ENCODE data around the gene AP5Z1.
A peak's percentile ranks its signal among the peaks of the same experiment; 100 is the strongest.

AP5Z1 gene

DNA sequence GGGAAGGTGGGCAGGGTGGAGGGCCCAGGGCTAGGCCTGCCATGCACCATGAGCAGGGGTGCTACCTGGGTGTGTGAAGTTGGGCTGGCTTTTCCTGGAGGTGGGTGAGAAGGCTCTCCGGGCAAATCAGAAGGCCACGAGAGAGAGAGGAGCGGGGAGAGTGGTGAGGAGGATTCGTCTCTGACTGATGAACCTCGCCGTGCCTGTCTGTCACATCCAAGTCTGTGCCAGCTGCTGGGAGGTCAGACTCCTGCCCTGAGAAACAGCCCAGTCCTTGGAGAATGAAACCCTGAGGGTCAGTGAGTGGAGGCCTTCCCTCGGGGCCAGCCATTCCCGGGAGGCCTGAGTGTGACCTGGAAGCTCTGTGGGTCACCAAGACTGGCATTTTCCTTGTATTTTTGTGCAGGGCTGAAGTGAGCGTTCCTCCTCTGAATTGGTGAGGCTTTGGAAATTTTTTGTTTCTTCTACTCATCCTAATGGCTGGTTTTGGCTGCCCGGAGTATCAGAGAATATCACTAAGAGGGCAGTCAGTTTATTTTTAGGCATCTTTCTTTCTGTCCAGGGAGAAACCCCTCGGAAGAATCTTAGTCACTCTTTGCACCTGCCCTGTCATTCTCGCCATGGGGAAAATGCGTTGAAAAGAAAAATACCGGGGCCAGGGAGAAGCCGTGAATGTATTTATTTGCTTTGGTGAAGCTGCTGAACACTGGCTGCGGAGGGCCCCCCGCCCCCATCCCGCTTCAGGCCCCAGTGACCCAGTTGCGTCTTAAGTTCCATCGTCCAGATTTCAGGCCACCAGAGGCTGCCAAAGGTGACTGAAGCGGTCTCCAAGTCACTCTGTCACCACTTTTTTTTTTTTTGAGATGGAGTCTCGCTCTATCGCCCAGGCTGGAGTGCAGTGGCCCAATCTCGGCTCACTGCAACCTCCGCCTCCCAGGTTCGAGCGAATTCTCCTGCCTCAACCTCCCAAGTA lies 6.5 kb upstream of the AP5Z1 start:
- no peak for DNase-seq

DNA sequence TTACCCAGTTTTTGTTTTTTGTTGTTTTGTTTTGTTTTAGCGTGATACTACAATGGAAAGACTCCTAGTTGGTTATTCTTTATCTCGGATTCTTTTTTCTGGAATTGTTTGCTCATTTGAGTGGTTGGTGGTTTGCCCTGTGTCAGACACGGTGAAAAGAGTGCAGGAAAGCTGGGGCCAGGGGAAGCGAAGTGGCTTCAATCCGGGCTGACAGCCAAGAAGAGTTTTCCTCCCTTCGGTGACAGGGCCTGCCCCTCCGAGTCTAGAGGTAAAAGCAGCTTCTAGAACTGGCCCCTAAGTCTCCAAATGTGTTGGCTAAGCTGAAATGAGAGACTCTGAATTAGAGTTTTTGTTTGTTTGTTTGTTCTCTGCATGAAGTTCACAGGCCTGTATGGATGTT lies 5.7 kb upstream of the AP5Z1 start:
- no peak for DNase-seq

DNA sequence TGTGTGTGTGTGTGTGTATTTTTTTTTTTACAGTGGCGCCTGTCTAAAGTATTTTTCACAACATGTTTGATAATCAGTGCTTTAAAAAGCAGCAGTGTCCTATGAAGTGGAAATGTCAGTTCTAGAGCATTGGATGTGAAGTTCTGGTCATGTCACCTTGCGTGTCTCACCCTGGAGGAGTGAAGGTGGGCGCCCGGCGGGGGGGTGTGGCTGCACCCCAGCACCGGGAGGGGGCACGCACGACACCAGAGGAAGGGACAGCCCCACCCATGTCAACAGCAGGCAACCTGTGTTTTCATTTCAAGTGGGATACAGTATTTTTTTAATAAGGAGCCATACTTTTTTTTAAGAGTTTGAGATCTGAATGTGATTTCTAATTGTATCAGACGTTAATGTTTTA lies 4.5 kb upstream of the AP5Z1 start:
- DNase-seq = no peak

DNA sequence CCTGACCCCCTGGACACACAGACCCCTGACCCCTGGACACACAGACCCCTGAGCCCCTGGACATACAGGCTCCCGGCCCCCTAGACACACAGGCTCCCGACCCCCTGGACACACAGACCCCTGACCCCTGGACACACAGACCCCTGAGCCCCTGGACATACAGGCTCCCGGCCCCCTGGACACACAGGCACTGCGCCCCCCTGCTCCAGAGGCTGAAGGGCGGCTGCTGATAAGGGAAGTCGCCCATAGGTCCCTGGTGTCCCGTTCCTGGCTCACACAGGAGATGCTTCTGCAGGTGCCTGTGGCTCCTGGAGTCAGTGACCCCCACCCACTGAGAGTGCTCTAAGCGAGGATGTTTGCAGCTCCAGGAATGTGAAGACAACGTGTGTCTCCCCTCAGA lies 3.7 kb upstream of the AP5Z1 start:
- DNase-seq = no peak

DNA sequence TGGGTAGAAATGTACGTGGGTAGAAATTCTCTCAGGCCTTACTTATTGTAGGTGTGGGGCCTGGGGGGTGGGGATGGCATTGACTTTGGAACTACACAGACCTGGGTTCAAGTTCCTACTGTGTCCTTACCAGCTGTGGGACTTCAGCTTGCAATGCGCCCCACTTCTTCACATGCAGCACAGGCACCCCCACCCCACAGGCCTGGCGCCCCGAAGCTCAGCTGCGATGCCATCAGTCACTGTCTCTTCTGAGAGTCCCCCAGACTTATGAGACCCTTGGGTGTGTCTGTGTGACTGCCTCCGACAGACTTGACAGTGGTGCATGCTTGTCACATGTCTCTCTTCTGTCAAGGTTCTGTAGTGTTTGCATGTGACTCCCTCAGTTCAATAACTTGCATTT lies 3.1 kb upstream of the AP5Z1 start:
- DNase-seq = no peak

DNA sequence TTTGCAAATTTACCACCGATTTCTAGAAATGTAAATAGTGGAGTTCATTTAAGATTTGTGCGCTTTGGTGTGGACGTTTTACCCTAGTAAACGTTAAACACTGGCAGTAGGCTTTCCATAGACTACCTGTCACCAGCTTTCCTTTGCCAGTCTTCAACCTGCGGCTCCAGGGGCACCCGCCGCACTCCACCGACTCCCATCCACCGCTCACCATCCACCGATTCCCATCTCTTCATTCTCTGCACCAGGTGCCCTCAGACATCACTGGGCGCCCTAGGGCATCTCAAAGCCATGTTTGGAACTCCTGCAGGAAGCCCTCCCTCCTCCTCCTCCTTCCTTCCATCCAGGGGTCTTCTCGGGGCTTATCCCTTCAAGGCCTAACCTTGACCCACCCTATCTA lies 1.4 kb upstream of the AP5Z1 start:
- DNase-seq = no peak

DNA sequence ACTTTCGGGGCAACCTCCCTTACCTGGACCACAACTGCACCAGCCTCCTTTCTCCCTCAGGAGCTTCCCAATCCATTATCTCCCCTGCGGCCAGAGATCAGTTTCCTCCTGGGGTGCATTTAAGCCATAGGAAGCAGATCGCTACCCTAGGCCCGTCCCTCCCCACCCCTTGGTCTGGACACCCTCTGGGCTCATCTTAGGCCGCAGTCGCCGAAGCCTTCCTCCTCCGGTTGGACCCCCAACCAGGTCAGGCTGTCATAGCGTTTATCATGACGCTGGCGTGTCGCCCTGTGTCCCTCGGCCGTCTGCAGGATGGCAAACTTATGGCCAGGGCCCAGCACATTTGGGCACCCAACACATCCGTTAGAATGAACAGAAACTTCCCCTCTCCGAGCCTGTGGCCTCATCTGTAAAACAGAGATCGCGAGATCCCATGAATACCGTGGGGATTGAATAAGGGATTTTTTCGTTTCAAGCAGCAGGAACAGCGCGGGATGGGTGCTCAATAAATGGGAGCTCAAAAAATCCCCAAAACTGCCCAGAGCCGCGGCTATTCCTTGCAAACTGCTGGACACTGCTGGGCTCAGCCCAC lies 669 bp upstream of the AP5Z1 start:
- DNase-seq = peak; percentile 23 to 38

DNA sequence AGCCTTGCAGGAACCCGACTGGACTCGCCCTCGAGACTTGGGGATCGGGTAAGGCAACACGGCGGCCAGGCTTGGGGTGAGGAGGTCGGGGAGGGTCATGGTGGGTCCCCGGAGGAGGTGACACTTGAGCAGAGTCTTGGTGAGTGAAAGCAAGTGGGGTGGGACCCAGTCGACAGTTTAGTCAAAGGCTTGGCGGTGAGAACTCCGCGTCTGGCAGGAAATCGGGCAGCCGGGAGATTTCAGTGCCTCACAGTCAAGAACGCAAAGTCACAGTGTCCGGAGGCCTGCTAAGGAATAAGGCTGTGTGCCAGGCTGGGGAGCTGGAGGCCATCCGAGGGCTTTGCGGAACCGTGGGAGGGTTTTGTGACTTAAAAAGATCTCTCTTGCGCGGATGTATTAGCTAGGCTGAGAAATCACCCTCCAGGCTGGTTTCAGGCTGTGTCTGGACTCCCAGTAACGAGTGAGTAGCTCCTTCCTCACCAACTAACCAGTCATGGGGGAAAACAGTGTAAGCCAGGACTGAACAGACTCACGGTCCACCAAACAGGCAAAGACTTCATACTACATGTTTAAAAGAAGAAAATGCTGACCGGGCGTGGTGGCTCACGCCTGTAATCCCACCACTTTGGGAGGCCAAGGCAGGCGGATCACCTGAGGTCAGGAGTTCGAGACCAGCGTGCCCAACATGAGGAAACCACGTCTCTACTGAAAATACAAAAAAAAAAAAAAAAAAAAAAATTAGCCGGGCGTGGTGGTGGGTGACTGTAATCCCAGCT lies 613 bp downstream of the AP5Z1 start:
- peak; percentile 36 to 37 for DNase-seq

DNA sequence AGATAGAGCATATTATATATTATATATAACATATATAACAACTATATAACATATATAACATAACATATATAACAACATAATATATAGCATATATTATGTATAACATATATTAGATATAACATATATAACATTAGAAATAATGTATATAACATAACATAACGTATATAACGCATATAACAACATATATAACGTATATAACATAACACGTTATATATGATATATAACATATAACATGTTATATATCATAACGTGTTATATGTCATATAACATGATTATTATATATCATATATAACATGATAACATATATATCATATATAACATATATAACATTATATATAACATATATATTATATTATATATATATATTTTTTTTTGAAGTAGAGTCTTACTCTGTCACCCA lies 3.7 kb downstream of the AP5Z1 start:
- no peak for DNase-seq

DNA sequence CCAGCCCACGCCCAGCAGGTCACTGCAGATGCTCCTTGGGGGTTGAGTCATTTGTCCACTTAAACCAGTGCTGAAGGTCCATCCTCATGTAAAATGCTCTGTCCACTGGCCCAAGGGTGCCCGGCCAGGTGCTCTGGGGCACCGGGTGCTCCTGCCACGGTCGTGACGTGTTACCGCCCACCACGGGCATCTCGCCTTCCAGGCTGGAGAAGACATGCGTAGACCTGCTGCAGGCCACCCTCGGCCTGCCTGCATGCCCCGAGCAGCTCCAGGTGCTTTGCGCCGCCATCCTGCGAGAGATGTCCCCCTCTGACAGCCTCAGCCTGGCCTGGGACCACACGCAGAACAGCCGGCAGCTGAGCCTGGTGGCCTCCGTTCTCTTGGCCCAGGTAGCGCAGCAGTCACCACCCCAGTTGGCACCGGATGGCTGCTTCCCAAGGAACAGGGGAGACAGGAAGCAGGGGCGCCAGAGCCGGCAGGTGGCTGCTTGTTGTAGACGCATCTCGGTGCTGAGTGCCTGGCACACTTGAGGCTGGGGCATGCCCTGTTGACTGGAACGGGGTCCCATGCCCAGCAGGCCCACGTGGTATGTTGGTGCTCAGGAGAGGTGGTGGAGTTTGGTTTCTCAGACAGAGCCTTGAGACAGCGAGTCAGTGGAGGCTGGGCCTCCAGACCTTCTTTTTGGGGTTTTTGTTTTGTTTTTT lies 6.1 kb downstream of the AP5Z1 start:
- no peak for DNase-seq

DNA sequence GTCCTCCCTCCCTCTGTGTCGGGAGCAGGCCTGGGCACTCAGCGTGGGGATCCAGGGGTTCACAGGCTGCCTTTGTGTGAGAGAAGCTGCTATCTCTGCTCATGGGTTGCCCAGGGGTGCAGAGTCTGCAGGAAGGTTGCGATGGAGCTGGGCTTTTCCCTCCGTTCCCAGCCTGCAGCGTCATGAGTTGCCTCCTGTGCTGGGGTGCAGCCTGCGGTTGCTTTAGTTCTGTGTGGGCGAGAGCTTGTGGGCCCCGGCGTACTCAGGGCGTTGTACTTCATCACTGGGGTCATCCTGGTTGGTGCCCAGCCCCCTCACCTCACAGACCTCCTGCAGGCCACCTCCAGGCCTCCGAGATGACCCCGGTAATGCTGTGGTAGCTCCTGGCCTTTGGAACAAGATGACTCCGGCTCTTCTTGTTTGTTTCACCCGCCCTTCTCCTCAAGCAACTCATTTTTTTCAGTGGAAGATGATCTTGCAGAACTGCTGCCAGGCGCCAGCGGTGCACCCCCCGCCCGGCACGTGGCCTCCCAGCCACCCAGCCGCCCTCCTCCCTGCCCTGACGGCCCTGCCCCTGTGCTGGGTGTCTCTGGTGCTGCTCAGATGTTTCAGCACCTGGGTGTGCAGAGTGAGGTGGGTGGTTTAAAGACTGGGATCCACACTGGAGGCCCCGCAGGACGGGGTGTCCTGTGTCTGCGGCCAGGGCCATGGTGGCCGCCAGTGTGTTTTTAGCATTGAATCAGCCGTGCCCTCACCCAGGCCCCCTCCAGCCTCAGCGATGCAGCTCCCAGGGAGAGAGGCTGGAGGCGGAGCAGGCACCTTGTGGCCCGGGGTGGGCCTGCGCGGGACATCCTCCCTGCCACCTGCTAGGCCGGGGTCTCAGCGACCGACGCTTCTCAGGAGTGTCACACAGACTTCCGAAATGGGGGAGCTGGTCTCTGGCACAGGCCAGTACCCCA lies 7.2 kb downstream of the AP5Z1 start:
- DNase-seq = no peak

DNA sequence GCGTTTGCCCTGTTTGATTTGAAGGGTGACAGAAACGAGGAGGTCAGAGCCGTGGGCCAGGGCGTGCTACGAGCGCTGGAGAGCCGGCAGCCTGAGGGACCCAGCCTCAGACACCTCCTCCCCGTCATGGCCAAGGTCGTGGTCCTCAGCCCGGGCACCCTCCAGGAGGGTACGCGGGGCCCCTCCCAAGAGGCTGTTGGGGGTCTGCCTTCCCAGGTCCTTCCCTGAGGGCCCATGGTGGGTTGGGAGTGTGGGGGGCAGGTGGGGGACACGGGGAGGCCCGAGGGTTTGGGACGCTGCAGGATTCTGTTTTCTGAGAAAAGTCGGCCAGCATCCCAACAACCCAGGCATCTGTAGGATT lies 7.8 kb downstream of the AP5Z1 start:
- no peak for DNase-seq

DNA sequence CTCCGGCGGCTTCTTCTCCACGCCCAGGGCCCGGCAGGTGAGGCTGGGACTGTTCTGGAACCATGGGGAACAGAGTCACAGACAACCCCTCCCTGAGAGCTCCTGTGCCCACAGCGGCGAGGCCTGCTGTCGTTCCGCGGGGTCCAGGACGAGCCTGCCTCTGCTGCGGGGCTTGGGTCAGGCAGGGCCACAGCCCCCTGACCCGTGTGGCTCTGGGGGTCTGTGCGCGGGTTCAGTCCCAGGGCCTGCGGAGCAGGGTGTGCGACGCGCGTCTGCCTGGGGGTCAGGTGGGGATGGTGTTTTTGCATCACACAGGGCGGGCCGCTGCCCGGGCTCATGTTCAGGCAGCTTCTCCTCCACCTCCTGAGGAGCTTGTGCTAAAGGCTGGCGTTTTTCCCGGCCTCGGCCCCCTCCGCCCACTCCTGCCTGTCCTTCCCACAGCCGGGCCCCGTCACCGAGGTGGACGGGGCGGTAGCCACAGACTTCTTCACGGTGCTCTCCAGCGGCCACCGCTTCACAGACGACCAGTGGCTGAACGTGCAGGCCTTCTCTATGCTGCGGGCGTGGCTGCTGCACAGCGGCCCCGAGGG lies 8.4 kb downstream of the AP5Z1 start:
- DNase-seq = no peak

DNA sequence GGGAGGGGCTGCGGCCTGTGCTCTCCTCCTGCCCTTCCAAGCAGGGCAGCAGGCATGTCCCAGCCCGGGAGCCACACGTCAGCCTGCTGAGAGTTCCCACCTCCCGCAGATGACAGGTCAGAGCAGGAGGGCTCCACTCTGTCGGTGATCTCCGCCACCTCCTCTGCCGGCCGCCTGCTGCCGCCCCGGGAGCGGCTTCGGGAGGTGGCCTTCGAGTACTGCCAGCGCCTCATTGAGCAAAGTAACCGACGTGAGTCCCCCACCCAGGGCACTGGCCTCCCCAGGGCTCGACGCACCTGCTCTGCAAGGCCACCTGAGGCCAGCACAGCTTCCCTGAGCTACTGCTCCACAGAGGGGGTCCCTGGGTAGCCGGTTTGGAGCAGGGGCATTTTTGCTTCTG lies 9.4 kb downstream of the AP5Z1 start:
- no peak for DNase-seq

DNA sequence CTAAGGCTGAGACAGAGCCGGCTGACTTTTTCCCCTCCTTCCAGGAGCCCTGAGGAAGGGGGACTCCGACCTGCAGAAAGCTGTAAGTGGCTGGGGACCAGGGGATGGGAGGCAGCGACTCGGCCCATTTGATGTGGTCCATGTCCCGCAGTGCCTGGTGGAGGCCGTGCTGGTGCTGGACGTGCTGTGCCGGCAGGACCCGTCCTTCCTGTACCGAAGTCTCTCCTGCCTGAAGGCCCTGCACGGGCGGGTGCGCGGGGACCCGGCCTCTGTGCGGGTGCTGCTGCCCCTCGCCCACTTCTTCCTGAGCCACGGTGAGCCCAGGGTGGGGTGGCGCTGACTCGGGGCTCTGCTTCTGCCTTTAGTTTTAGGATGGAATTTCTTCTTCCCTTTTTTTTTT lies 9.9 kb downstream of the AP5Z1 start:
- DNase-seq = no peak

DNA sequence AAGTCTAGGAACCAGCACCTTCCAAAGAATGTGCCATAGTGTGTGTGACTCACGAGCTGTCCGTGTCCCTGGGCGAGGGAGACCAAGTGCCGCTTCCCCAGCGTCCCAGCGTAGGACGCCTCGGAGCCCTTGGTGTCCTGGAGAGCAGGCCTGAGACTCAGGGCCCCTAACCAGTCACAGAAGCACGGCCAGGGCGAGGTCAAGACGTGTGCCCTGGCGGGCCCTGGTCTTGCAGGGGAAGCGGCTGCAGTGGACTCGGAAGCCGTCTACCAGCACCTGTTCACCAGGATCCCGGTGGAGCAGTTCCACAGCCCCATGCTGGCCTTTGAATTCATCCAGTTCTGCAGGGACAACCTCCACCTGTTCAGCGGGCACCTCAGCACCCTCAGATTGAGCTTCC lies 10.6 kb downstream of the AP5Z1 start:
- DNase-seq = no peak

DNA sequence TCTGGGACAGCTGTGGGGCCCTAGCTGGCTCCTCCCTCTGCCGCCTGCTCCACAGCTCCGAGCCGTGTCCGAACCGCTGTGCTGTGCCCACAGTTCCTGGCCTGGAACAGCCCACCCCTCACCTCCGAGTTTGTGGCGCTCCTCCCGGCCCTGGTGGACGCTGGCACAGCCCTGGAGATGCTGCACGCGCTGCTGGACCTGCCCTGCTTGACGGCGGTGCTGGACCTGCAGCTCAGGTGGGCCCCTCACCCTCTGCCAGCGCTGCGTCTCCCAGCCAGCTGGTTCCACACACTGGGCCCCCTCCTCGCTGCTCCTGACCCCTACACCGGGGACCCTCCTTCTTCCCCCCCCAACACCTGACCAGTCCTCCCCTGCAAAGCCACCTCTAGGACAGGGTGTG lies 12.1 kb downstream of the AP5Z1 start:
- DNase-seq = no peak

DNA sequence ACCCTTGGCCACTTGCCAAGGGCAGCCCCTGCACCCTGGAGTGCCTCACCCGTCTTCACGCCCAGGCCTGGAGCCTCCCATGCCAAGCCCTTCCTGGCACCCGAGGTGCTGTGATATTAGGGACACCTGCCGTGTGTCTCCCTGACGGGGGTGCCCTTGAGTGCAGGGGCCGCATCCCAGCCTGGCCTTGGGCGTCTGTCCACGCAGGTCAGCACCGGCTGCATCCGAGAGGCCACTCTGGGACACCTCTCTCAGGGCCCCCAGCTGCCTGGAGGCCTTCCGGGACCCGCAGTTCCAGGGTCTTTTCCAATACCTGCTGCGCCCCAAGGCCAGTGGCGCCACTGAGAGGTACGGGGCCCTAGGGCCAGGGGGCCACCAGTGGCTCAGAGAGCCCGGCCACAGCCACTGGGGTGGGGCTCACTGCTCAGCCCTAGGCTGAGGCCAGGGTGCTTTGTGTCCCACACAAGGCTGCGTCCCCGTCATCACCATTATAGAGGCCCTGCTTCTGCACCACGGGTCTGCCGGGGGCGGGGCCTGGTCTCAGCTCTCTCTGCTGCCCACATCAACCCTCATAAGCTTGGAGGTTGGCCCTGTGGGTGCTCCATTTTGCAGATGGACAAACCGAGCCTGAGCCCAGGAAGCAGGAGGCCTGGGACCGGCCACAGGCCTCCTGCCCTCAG lies 12.7 kb downstream of the AP5Z1 start:
- DNase-seq = no peak

DNA sequence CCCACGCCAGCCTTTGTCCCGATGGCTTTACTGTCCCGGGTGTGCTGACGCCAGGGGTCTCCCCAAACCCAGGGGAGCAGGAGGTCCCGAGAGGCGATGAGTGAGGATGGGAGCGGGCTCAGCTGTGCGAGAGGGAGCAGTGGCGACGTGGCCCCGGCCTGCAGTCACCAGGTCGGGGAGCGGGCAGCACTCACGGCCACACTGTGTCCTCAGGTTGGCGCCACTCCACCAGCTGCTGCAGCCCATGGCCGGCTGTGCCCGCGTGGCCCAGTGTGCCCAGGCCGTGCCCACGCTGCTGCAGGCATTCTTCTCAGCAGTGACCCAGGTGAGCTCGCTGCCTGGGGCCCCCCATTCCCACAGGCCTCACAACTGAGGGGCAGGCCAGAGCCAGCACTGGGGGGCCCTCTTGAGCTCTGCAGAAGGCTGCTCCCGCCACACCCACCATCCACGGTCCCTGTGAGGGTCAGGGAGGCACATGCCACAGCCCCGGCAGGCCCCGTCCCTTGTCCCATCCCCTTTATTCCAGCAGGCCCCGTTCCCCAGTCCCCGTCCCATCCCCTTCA lies 13.3 kb downstream of the AP5Z1 start:
- no peak for DNase-seq

DNA sequence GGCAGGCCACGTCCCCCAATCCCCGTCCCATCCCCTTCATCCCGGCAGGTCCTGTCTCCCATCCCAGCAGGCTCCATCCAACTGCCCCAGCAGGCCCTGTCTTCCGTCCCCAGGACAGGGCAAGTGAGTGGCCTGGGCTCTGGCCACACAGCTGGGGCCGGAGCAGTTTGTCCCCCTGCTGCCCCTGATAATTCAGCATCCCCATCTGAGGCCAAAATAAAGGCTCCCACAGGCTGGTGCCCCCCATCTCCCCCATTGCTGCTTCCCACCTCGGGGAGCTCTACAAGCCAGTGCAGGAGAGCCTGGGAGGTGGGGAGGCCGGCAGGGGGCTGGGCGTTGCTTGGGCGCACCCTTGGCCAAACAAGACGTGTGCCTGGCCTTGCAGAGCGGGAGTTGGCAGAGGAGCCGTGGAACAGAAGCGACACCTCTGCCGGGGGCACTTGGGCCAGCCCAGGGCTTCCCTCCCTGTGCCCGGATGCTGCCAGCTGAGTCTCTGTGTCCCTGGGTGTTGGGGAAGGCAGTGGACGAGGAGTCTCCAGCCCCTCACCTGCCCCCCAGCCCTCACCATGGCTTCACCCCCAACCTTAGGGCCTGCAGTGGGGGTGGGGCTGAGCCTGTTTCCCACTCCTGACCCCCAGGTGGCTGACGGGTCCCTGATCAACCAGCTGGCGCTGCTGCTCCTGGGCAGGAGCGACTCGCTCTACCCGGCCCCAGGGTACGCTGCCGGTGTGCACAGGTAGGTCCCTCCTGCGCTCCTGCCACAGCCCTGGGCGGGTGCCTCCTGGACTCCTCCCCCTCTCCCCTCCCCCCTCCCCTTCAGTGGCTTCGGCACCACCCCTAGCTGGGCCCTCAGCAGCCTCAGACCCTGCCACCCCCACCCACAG lies 14.0 kb downstream of the AP5Z1 start:
- DNase-seq = no peak
